GM23248 (cell line): ENCODE results near the gene TGFB1.

Experiments used
- EZH2 ChIP-seq: fragments of 200-600 bp; sonication (generic); IDR thresholded peaks from 2 replicates; pipeline ENCODE4 v1.6.1; 2018; ENCODE audit warnings: antibody characterized with exemption, mild to moderate bottlenecking; ENCODE audit not compliant: insufficient read depth, poor library complexity, severe bottlenecking
- EZH2phosphoT487 ChIP-seq: fragments of 200-600 bp; sonication (generic); IDR thresholded peaks from 2 replicates; pipeline ENCODE4 v1.6.1; 2018; ENCODE audit warnings: antibody characterized with exemption, moderate library complexity, mild to moderate bottlenecking, low read depth; ENCODE audit not compliant: insufficient read depth

DNA sequence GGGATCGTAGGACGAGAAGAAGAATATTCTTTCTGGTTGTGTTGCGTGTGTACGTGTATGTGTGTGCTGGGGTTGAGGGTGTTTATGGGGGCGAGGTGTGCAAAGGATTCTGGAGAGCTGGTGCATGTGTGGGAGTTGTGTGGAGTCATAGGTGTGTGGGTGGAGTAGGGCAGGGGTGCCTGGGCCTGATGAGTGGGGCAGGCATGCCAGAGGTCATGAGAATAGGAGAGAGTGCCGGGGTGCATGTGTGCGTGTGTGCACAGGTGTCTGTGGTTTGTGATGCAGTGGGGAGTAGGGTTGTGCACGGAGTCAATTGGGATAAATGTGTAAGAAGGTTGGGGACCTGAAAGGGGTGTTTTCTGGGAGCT lies 23.3 kb upstream of the TGFB1 start:
- TF ChIP-seq EZH2phosphoT487 (no peak), EZH2 (no peak)
